Measurements from ENCODE around the gene PLEKHM3. TPM values are rescaled to one million over a fixed set of nuclear protein-coding genes. Genes with fewer than 3 reads are reported as not detected.

Gene PLEKHM3
- total and polyA plus RNA-seq, 2 of the 13 experiments (the other 11 are each of a cell fraction or from before 2014, with no cell fraction given): 4.5 to 4.7 TPM

DNA sequence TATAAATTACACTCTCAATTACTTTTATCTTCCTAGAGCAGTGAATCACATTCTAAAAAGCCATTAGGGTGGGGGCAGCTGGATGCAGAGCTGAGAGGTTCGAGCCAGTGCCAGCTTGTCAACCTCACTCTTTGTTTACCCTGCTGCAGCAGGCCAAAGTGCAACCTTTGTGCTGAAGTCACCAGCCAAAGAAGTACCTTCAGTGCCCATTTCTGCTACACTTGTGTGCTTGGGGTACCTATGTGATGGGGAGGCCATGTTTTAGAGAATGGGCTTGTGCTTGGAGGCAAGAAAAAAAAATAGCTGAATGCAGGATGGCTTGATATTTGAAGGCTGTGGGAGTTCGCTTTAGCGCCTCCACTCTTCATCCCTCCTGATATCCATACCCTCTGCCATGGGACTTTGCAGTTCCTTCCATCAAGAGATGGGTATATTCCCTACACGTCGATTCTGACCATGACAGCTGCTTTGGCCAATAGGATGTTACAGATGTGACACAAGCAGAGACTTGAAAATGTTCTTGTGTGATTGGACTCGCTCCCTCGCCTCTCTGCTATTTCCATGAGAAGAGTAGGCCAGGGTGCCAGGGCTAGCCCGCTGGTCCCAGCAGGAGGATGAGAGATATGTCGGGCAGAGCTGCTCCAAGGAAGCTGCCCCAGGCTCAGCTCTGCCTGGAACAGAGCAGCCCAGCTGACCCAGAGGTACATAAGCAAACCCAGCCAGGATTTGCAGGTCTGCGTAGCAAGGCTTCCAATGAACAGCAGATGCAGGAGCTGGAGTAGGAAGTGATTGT is 242.9 kb downstream of the PLEKHM3 start (continued):
- TF ChIP-seq GMEB1 (CRISPR knock-in tag; IDR thresholded peaks at IDR 0.05; ENCODE audit: borderline replicate concordance) (no peak), ELF1 (CRISPR knock-in tag; IDR thresholded peaks at IDR 0.05) (peak; percentile 30; the same call in 1 of the 2 replicates), HIVEP1 (CRISPR knock-in tag; IDR thresholded peaks at IDR 0.05) (no peak), NBN (conservative IDR thresholded peaks at IDR 0.05) (no peak), PHF5A (CRISPR knock-in tag; IDR thresholded peaks at IDR 0.05; ENCODE audit: low read depth, unreplicated experiment) (no peak), DNMT3B (CRISPR knock-in tag; conservative IDR thresholded peaks at IDR 0.05) (0 out of 2 replicates have a peak, but pooled peaks have one; percentile 77), KDM4B (CRISPR knock-in tag; IDR thresholded peaks at IDR 0.05) (no peak), ZBTB7A (CRISPR knock-in tag; IDR thresholded peaks at IDR 0.05) (no peak), USF2 (IDR thresholded peaks at IDR 0.05; ENCODE audit: low read depth, low read length) (no peak), USF2 (CRISPR knock-in tag; IDR thresholded peaks at IDR 0.05; ENCODE audit: borderline replicate concordance) (no peak), KDM2A (CRISPR knock-in tag; IDR thresholded peaks at IDR 0.05; ENCODE audit: borderline replicate concordance, low read depth) (no peak), RARA (CRISPR knock-in tag; IDR thresholded peaks at IDR 0.05) (peak; percentile 64), FLYWCH1 (CRISPR knock-in tag; IDR thresholded peaks at IDR 0.05) (no peak; the same call in 1 of the 2 replicates), ZNF280D (CRISPR knock-in tag; IDR thresholded peaks at IDR 0.05) (peak; percentile 19; the same call in 1 of the 2 replicates), CCAR2 (optimal IDR thresholded peaks at IDR 0.05; ENCODE audit: low read depth, low read length) (no peak), ZNF816 (CRISPR knock-in tag; IDR thresholded peaks at IDR 0.05; ENCODE audit: borderline replicate concordance) (no peak), ZC3H13 (CRISPR knock-in tag; IDR thresholded peaks at IDR 0.05) (no peak), ZFP41 (CRISPR knock-in tag; IDR thresholded peaks at IDR 0.05; ENCODE audit: borderline replicate concordance) (no peak), ZNF550 (CRISPR knock-in tag; IDR thresholded peaks at IDR 0.05; ENCODE audit: borderline replicate concordance) (no peak)
- TF ChIP-seq, protein P1, sequence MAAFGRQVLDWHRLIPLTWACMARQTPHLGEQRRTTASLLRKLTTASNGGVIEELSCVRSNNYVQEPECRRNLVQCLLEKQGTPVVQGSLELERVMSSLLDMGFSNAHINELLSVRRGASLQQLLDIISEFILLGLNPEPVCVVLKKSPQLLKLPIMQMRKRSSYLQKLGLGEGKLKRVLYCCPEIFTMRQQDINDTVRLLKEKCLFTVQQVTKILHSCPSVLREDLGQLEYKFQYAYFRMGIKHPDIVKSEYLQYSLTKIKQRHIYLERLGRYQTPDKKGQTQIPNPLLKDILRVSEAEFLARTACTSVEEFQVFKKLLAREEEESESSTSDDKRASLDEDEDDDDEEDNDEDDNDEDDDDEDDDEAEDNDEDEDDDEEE (CRISPR knock-in tag; IDR thresholded peaks at IDR 0.05): no peak
- TF ChIP-seq, protein P2, sequence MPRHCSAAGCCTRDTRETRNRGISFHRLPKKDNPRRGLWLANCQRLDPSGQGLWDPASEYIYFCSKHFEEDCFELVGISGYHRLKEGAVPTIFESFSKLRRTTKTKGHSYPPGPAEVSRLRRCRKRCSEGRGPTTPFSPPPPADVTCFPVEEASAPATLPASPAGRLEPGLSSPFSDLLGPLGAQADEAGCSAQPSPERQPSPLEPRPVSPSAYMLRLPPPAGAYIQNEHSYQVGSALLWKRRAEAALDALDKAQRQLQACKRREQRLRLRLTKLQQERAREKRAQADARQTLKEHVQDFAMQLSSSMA (CRISPR knock-in tag; IDR thresholded peaks at IDR 0.05): no peak

All from HepG2 (cell line).